WTC11 (cell line): ENCODE results near the gene CDH6. TPM values are rescaled to one million over a fixed set of nuclear protein-coding genes. Genes with fewer than 3 reads are reported as not detected.

Experiments
- ATAC-seq: fragments of 200-7000 bp; cut with Tn5 transposase; 2 replicates; pipeline ENCODE4 v1.10.0; 2021; ENCODE audit warnings: mild to moderate bottlenecking, moderate library complexity
- CTCF ChIA-PET: fragments of 300-600 bp; sonication (Branson Sonifier 250); formaldehyde crosslinking; loops from one replicate; lab custom pipeline; 2021; ENCODE audit warnings: antibody characterized with exemption; lab: Charles Lee
- POLR2A ChIA-PET: fragments of 350-600 bp; sonication (Branson Sonifier 250); formaldehyde crosslinking; loops from one replicate; lab custom pipeline; 2021; ENCODE audit warnings: antibody characterized with exemption; lab: Charles Lee
- DNase-seq: peaks from one replicate; pipeline ENCODE4 v3.0.0; 2021; ENCODE audit warnings: low spot score
- H3K27ac Mint-ChIP-seq: 2 replicates; pipeline ENCODE4 v1.8.0; 2021; ENCODE audit warnings: mixed read lengths
- H3K27me3 Mint-ChIP-seq: 2 replicates; pipeline ENCODE4 v1.8.0; 2021; ENCODE audit warnings: low read depth, mild to moderate bottlenecking, moderate library complexity, mixed read lengths
- H3K36me3 Mint-ChIP-seq: 2 replicates; pipeline ENCODE4 v1.8.0; 2021; ENCODE audit warnings: mixed read lengths
- H3K4me1 Mint-ChIP-seq: 2 replicates; pipeline ENCODE4 v1.8.0; 2022; ENCODE audit warnings: mixed read lengths
- H3K4me3 Mint-ChIP-seq: 2 replicates; pipeline ENCODE4 v1.8.0; 2021; ENCODE audit warnings: mild to moderate bottlenecking, moderate library complexity, mixed read lengths
- H3K9me3 Mint-ChIP-seq: 2 replicates; pipeline ENCODE4 v1.8.0; 2021; ENCODE audit warnings: mixed read lengths
- ARID4B ChIP-seq: sonication (generic); formaldehyde crosslinking; IDR thresholded peaks from 2 replicates; pipeline ENCODE4 v1.8.0; 2023; ENCODE audit warnings: missing genetic modification reagents, mild to moderate bottlenecking, borderline replicate concordance
- ATF1 ChIP-seq: sonication (generic); formaldehyde crosslinking; IDR thresholded peaks from 2 replicates; pipeline ENCODE4 v1.8.1; 2023; ENCODE audit warnings: mild to moderate bottlenecking, moderate library complexity, missing genetic modification reagents
- CBFB ChIP-seq: sonication (generic); formaldehyde crosslinking; IDR thresholded peaks from 2 replicates; pipeline ENCODE4 v1.8.1; 2022; ENCODE audit warnings: mild to moderate bottlenecking, low read depth, missing genetic modification reagents
- CREB1 ChIP-seq: sonication (generic); formaldehyde crosslinking; IDR thresholded peaks from 2 replicates; pipeline ENCODE4 v1.8.0; 2023; ENCODE audit warnings: mild to moderate bottlenecking, missing genetic modification reagents
- CREM ChIP-seq: sonication (generic); formaldehyde crosslinking; IDR thresholded peaks from 2 replicates; pipeline ENCODE4 v1.8.1; 2022; ENCODE audit warnings: mild to moderate bottlenecking, missing genetic modification reagents, moderate library complexity
- E2F4 ChIP-seq: sonication (generic); formaldehyde crosslinking; IDR thresholded peaks from 2 replicates; pipeline ENCODE4 v1.8.1; 2022; ENCODE audit warnings: low read depth, mild to moderate bottlenecking, moderate library complexity, missing genetic modification reagents, borderline replicate concordance
- ERG ChIP-seq: fragments of 250-450 bp; sonication (Bioruptor Pico); IDR thresholded peaks from 2 replicates; pipeline ENCODE4 v1.8.0; 2021; ENCODE audit warnings: mild to moderate bottlenecking
- ESRRA ChIP-seq: sonication (generic); formaldehyde crosslinking; IDR thresholded peaks from 2 replicates; pipeline ENCODE4 v1.8.1; 2022; ENCODE audit warnings: mild to moderate bottlenecking, missing genetic modification reagents, borderline replicate concordance
- FOXK1 ChIP-seq: sonication (generic); formaldehyde crosslinking; IDR thresholded peaks from 2 replicates; pipeline ENCODE4 v1.8.0; 2022; ENCODE audit warnings: mild to moderate bottlenecking, moderate library complexity, missing genetic modification reagents
- FOXP1 ChIP-seq: sonication (generic); formaldehyde crosslinking; IDR thresholded peaks from 2 replicates; pipeline ENCODE4 v1.8.0; 2022; ENCODE audit warnings: missing genetic modification reagents, mild to moderate bottlenecking, moderate library complexity, borderline replicate concordance
- IRF2 ChIP-seq: sonication (generic); formaldehyde crosslinking; IDR thresholded peaks from 2 replicates; pipeline ENCODE4 v1.8.0; 2022; ENCODE audit warnings: low read depth, missing genetic modification reagents, borderline replicate concordance
- NFYB ChIP-seq: sonication (generic); formaldehyde crosslinking; conservative IDR thresholded peaks from 2 replicates; pipeline ENCODE4 v1.8.0; 2022; ENCODE audit warnings: low read depth, missing genetic modification reagents
- RELA ChIP-seq: sonication (generic); formaldehyde crosslinking; IDR thresholded peaks from 2 replicates; pipeline ENCODE4 v1.8.1; 2022; ENCODE audit warnings: missing genetic modification reagents, mild to moderate bottlenecking, borderline replicate concordance
- USF2 ChIP-seq: sonication (generic); formaldehyde crosslinking; IDR thresholded peaks from 2 replicates; pipeline ENCODE4 v1.8.1; 2023; ENCODE audit warnings: mild to moderate bottlenecking, missing genetic modification reagents, moderate library complexity
- ZBTB21 ChIP-seq: sonication (generic); formaldehyde crosslinking; IDR thresholded peaks from 2 replicates; pipeline ENCODE4 v1.8.1; 2023; ENCODE audit warnings: mild to moderate bottlenecking, missing genetic modification reagents, borderline replicate concordance
- ZBTB43 ChIP-seq: sonication (generic); formaldehyde crosslinking; IDR thresholded peaks from 2 replicates; pipeline ENCODE4 v1.8.1; 2023; ENCODE audit warnings: mild to moderate bottlenecking, missing genetic modification reagents
- ZNF219 ChIP-seq: sonication (generic); formaldehyde crosslinking; IDR thresholded peaks from 2 replicates; pipeline ENCODE4 v1.8.0; 2023; ENCODE audit warnings: missing genetic modification reagents, mild to moderate bottlenecking, borderline replicate concordance
- ZNF281 ChIP-seq: sonication (generic); formaldehyde crosslinking; IDR thresholded peaks from 2 replicates; pipeline ENCODE4 v1.8.0; 2023; ENCODE audit warnings: mild to moderate bottlenecking, missing genetic modification reagents
- total RNA-seq: library from RNA; stranded (reverse); gene quantifications from 3 replicates; pipeline ENCODE4 v1.2.3, GENCODE V29; 2021

The CDH6 gene
- total RNA-seq, 1 experiment from 2014 or later, result 2.6 TPM

- Mint-ChIP-seq H3K4me1 (peaks cover 3% of the 10 kb centered on the region; the same call in 1 of the 2 replicates), H3K27me3 (no peaks in the 10 kb centered on the region), H3K36me3 (no peaks in the 10 kb centered on the region), H3K4me3 (no peak overlapping the region), H3K27ac (no peak overlapping the region), H3K9me3 (no peaks in the 10 kb centered on the region)
- POLR2A ChIA-PET, result no interaction called here
- TF ChIP-seq NFYB (CRISPR knock-in tag) (no peak), RELA (CRISPR knock-in tag) (no peak), USF2 (CRISPR knock-in tag) (no peak), ERG (CRISPR knock-in tag) (no peak), ZBTB21 (CRISPR knock-in tag) (no peak), ZBTB43 (CRISPR knock-in tag) (no peak), FOXK1 (CRISPR knock-in tag) (no peak), CREM (CRISPR knock-in tag) (no peak)
- CTCF ChIA-PET, result no interaction called here
- DNase-seq (no peak), ATAC-seq (no peak)
Observed at GRCh38 chr5:31208043-31208442, 14.6 kb downstream of the CDH6 start.

- H3K9me3 Mint-ChIP-seq, result no peaks in the 10 kb centered on the region
- no peaks in the 10 kb centered on the region for H3K27me3 Mint-ChIP-seq
- DNase-seq, result no peak
- H3K4me1 Mint-ChIP-seq, result peaks cover 11% of the 10 kb centered on the region
- no peak for TF ChIP-seq CBFB (CRISPR knock-in tag)
- no peak for TF ChIP-seq FOXP1
- no peak for TF ChIP-seq ARID4B
- TF ChIP-seq ZNF219 (CRISPR knock-in tag), result no peak
- TF ChIP-seq ATF1 (CRISPR knock-in tag), result no peak
- TF ChIP-seq E2F4 (CRISPR knock-in tag), result no peak
- no peak for TF ChIP-seq CREB1
- no peak for TF ChIP-seq ZNF281 (CRISPR knock-in tag)
- TF ChIP-seq IRF2 (CRISPR knock-in tag), result no peak
- no peak for TF ChIP-seq ESRRA (CRISPR knock-in tag)
- no peaks in the 10 kb centered on the region for H3K36me3 Mint-ChIP-seq
- H3K4me3 Mint-ChIP-seq, result no peak overlapping the region
- no peak overlapping the region for H3K27ac Mint-ChIP-seq
- CTCF ChIA-PET, result interaction anchor here (1.5 kb wide), 1 partner anchor 23 kb away, joined by 4 read pairs; no protein-coding TSS in a partner anchor
- POLR2A ChIA-PET, result no interaction called here
- ATAC-seq, result no peak
Observed at GRCh38 chr5:31209334-31209733, 15.8 kb downstream of the CDH6 start.
